MM.1S (cell line): Measurements from ENCODE around the gene ADGRV1.

Experiments
- DNase-seq: peaks from one replicate; pipeline ENCODE4 v3.0.0-alpha.2; 2015
- H2AFZ ChIP-seq: fragments of 300-600 bp; sonication (generic); 2 replicates; pipeline ENCODE4 v1.6.0; 2016; ENCODE audit warnings: antibody characterized with exemption, low read length
- H3F3A ChIP-seq: fragments of 300-600 bp; sonication (generic); 2 replicates; pipeline ENCODE4 v1.6.1; 2016; ENCODE audit warnings: mild to moderate bottlenecking, antibody characterized with exemption, low read length, moderate library complexity, mixed read lengths; ENCODE audit not compliant: insufficient read depth
- H3K27ac ChIP-seq: fragments of 300-600 bp; sonication (generic); 2 replicates; pipeline ENCODE4 v1.5.1; 2016; ENCODE audit warnings: mild to moderate bottlenecking, low read length
- H3K27me3 ChIP-seq: fragments of 300-600 bp; sonication (generic); replicated peaks from 2 replicates; pipeline ENCODE4 v1.6.0; 2016; ENCODE audit warnings: low read length; ENCODE audit not compliant: insufficient read depth
- H3K36me3 ChIP-seq: fragments of 300-600 bp; sonication (generic); replicated peaks from 2 replicates; pipeline ENCODE4 v1.6.1; 2016; ENCODE audit warnings: mild to moderate bottlenecking, low read length, mixed read lengths; ENCODE audit not compliant: insufficient read depth
- H3K4me1 ChIP-seq: fragments of 300-600 bp; sonication (generic); 2 replicates; pipeline ENCODE4 v1.6.1; 2016; ENCODE audit warnings: low read length, mixed read lengths
- H3K4me2 ChIP-seq: fragments of 300-600 bp; sonication (generic); 2 replicates; pipeline ENCODE4 v1.6.0; 2016; ENCODE audit warnings: low read depth, low read length
- H3K4me3 ChIP-seq: fragments of 300-600 bp; sonication (generic); 2 replicates; pipeline ENCODE4 v1.5.1; 2016; ENCODE audit warnings: low read length, mixed read lengths
- H3K79me2 ChIP-seq: fragments of 300-600 bp; sonication (generic); 2 replicates; pipeline ENCODE4 v1.6.1; 2016; ENCODE audit warnings: mixed run types, low read length, mixed read lengths
- H3K9ac ChIP-seq: fragments of 300-600 bp; sonication (generic); 2 replicates; pipeline ENCODE4 v1.6.1; 2016; ENCODE audit warnings: low read length, mixed read lengths
- H3K9me2 ChIP-seq: fragments of 300-600 bp; sonication (generic); replicated peaks from 2 replicates; pipeline ENCODE4 v1.6.1; 2016; ENCODE audit warnings: mild to moderate bottlenecking, low read length, mixed read lengths; ENCODE audit not compliant: insufficient read depth
- H3K9me3 ChIP-seq: fragments of 300-600 bp; sonication (generic); replicated peaks from 2 replicates; pipeline ENCODE4 v1.6.1; 2016; ENCODE audit warnings: mild to moderate bottlenecking, low read length, mixed read lengths; ENCODE audit not compliant: insufficient read depth
- H4K20me1 ChIP-seq: fragments of 300-600 bp; sonication (generic); 2 replicates; pipeline ENCODE4 v1.6.1; 2016; ENCODE audit warnings: mild to moderate bottlenecking, low read length, moderate library complexity, mixed read lengths; ENCODE audit not compliant: insufficient read depth
- CTCF ChIP-seq: fragments of 300-600 bp; sonication (generic); IDR thresholded peaks from 2 replicates; pipeline ENCODE4 v1.5.1; 2016; ENCODE audit warnings: antibody characterized with exemption, low read length, mixed read lengths
- EZH2 ChIP-seq: fragments of 300-600 bp; sonication (generic); optimal IDR thresholded peaks from 2 replicates; pipeline ENCODE3; 2017; ENCODE audit warnings: low read depth, mild to moderate bottlenecking, antibody characterized with exemption, low read length, mixed read lengths
- EZH2phosphoT487 ChIP-seq: fragments of 300-600 bp; sonication (generic); IDR thresholded peaks from 2 replicates; pipeline ENCODE4 v1.6.1; 2018; ENCODE audit warnings: antibody characterized with exemption, low read length

Gene ADGRV1

GRCh38 chr5:91104062-91104448 is 545.5 kb downstream of the ADGRV1 start:
- no peaks in the 10 kb centered on the region for H3K36me3 ChIP-seq
- no peaks in the 10 kb centered on the region for H4K20me1 ChIP-seq
- no peak overlapping the region for H3K4me3 ChIP-seq
- H2AFZ ChIP-seq = no peak overlapping the region
- H3K4me1 ChIP-seq = no peaks in the 10 kb centered on the region
- TF ChIP-seq EZH2 = no peak
- TF ChIP-seq EZH2phosphoT487 = no peak
- TF ChIP-seq CTCF = no peak
- no peak overlapping the region for H3K4me2 ChIP-seq
- H3K9me3 ChIP-seq = no peaks in the 10 kb centered on the region
- no peak overlapping the region for H3K9ac ChIP-seq
- DNase-seq = no peak
- no peak overlapping the region for H3K27ac ChIP-seq
- H3F3A ChIP-seq = no peaks in the 10 kb centered on the region
- H3K27me3 ChIP-seq = no peaks in the 10 kb centered on the region
- H3K9me2 ChIP-seq = no peaks in the 10 kb centered on the region
- no peaks in the 10 kb centered on the region for H3K79me2 ChIP-seq

- TF ChIP-seq EZH2 = no peak
- no peak for TF ChIP-seq EZH2phosphoT487
- no peak for TF ChIP-seq CTCF
- H3F3A ChIP-seq = no peaks in the 10 kb centered on the region
- H3K4me2 ChIP-seq = no peak overlapping the region
- no peaks in the 10 kb centered on the region for H3K36me3 ChIP-seq
- H3K9me2 ChIP-seq = no peaks in the 10 kb centered on the region
- no peaks in the 10 kb centered on the region for H3K27me3 ChIP-seq
- H3K27ac ChIP-seq = no peak overlapping the region
- H4K20me1 ChIP-seq = no peaks in the 10 kb centered on the region
- H3K79me2 ChIP-seq = no peaks in the 10 kb centered on the region
- DNase-seq = no peak
- H2AFZ ChIP-seq = no peak overlapping the region
- no peak overlapping the region for H3K9ac ChIP-seq
- no peaks in the 10 kb centered on the region for H3K4me1 ChIP-seq
- no peaks in the 10 kb centered on the region for H3K9me3 ChIP-seq
- H3K4me3 ChIP-seq = no peak overlapping the region
Measured at GRCh38 chr5:91106842-91107511, 548.4 kb downstream of the ADGRV1 start.

- H3K79me2 ChIP-seq = no peaks in the 10 kb centered on the region
- H4K20me1 ChIP-seq = no peaks in the 10 kb centered on the region
- no peaks in the 10 kb centered on the region for H3K9me2 ChIP-seq
- no peak overlapping the region for H3K4me3 ChIP-seq
- no peaks in the 10 kb centered on the region for H3K4me1 ChIP-seq
- no peaks in the 10 kb centered on the region for H3K9me3 ChIP-seq
- H3K4me2 ChIP-seq = no peak overlapping the region
- no peak for DNase-seq
- no peak for TF ChIP-seq EZH2phosphoT487
- TF ChIP-seq EZH2 = no peak
- TF ChIP-seq CTCF = no peak
- no peak overlapping the region for H3K27ac ChIP-seq
- H3F3A ChIP-seq = no peaks in the 10 kb centered on the region
- no peaks in the 10 kb centered on the region for H3K36me3 ChIP-seq
- no peak overlapping the region for H2AFZ ChIP-seq
- no peak overlapping the region for H3K9ac ChIP-seq
- H3K27me3 ChIP-seq = no peaks in the 10 kb centered on the region
Measured at GRCh38 chr5:91109634-91110033, 551.0 kb downstream of the ADGRV1 start.
